Measurements from ENCODE around the gene CD40. TPM values are rescaled to one million over a fixed set of nuclear protein-coding genes. Genes with fewer than 3 reads are reported as not detected.

Gene CD40
- total RNA-seq, 1 donor from 2014 or later, result 35.7 TPM

- Histone ChIP-seq H3K4me3 (no peak overlapping the region), H3K27ac (no peak overlapping the region), H3K4me1 (no peaks in the 10 kb centered on the region), H3K36me3 (peaks cover 82% of the 10 kb centered on the region), H3K9me3 (no peaks in the 10 kb centered on the region), H3K27me3 (ENCODE audit: low read depth) (no peaks in the 10 kb centered on the region)
- no peak for DNase-seq
- TF ChIP-seq, protein P1, sequence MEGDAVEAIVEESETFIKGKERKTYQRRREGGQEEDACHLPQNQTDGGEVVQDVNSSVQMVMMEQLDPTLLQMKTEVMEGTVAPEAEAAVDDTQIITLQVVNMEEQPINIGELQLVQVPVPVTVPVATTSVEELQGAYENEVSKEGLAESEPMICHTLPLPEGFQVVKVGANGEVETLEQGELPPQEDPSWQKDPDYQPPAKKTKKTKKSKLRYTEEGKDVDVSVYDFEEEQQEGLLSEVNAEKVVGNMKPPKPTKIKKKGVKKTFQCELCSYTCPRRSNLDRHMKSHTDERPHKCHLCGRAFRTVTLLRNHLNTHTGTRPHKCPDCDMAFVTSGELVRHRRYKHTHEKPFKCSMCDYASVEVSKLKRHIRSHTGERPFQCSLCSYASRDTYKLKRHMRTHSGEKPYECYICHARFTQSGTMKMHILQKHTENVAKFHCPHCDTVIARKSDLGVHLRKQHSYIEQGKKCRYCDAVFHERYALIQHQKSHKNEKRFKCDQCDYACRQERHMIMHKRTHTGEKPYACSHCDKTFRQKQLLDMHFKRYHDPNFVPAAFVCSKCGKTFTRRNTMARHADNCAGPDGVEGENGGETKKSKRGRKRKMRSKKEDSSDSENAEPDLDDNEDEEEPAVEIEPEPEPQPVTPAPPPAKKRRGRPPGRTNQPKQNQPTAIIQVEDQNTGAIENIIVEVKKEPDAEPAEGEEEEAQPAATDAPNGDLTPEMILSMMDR (IDR thresholded peaks at IDR 0.05), result no peak
- no peak for ATAC-seq
- intact Hi-C loops (cut with DNase I), result no loop called here
These were observed 44.1 kb upstream of the CD40 start for GRCh38 chr20:46074006-46074405.

- intact Hi-C loops (cut with DNase I), result no loop called here
- peaks cover 12% of the 10 kb centered on the region for H3K4me1 ChIP-seq
- H3K27me3 ChIP-seq (ENCODE audit: low read depth), result no peaks in the 10 kb centered on the region
- H3K4me3 ChIP-seq, result no peak overlapping the region
- H3K36me3 ChIP-seq, result peaks cover 69% of the 10 kb centered on the region
- H3K27ac ChIP-seq, result no peak overlapping the region
- DNase-seq, result no peak
- no peaks in the 10 kb centered on the region for H3K9me3 ChIP-seq
- ATAC-seq, result no peak
- TF ChIP-seq, protein P1 (IDR thresholded peaks at IDR 0.05), result no peak
These were observed 41.3 kb upstream of the CD40 start for GRCh38 chr20:46076806-46077205.

- H3K36me3 ChIP-seq, result peaks cover 66% of the 10 kb centered on the region
- intact Hi-C loops (cut with DNase I), result no loop called here
These were observed 40.3 kb upstream of the CD40 start for GRCh38 chr20:46077642-46078305.

DNA sequence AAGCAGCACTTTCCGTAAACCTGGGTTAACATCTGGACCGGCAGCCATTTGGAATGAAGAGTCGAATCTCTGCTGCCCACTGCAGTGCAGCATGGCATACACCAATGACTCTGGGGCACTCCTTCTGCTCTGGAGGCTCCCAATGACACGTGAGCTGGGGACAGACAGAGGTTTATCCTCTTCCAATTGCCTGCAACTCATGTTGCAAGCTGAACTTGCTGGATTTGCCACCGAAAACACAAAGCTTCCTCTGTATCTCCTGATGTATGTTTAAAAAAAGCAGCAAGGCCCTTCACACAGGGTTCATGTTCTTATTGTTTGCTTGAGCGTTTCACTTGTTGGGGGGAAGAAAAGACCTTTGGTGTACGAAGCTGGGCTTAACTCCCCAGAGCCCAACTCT, 39.2 kb upstream of the CD40 start:
- no peak for DNase-seq
- H3K4me3 ChIP-seq, result no peak overlapping the region
- H3K4me1 ChIP-seq, result peaks cover 34% of the 10 kb centered on the region
- intact Hi-C loops (cut with DNase I), result no loop called here
- no peaks in the 10 kb centered on the region for H3K9me3 ChIP-seq
- no peak for ATAC-seq
- peaks cover 54% of the 10 kb centered on the region for H3K36me3 ChIP-seq
- H3K27me3 ChIP-seq (ENCODE audit: low read depth), result no peaks in the 10 kb centered on the region
- no peak overlapping the region for H3K27ac ChIP-seq
- TF ChIP-seq, protein P1 (IDR thresholded peaks at IDR 0.05), result no peak

More at GRCh38 chr20:46077642-46078305, 40.3 kb upstream of the CD40 start:
- TF ChIP-seq, protein P1 (IDR thresholded peaks at IDR 0.05), result no peak
- Histone ChIP-seq H3K27me3 (ENCODE audit: low read depth) (no peaks in the 10 kb centered on the region), H3K4me1 (peaks cover 22% of the 10 kb centered on the region), H3K9me3 (no peaks in the 10 kb centered on the region), H3K4me3 (no peak overlapping the region), H3K27ac (no peak overlapping the region)
- ATAC-seq (no peak), DNase-seq (no peak)

DNA sequence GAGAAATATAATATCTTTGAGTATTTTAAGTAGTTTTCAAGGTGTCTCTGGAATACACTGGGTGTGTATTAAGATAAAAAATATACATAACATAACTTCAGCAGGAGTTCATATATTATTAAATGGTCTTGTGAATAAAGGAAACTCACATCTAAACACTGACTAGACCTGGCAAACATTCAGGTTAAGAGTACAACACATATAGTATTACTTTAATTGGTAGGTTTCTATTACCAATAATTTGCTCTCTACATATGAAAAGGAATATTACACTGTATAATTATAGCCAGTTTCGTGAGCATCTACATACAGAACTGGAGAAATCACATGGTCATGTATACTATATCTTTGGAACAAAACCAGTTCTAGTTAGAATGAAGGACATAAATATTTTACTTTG, 37.0 kb upstream of the CD40 start:
- DNase-seq (no peak), ATAC-seq (no peak)
- H3K27ac ChIP-seq, result no peak overlapping the region
- intact Hi-C loops (cut with DNase I), result no loop called here
- no peak overlapping the region for H3K4me3 ChIP-seq
- TF ChIP-seq, protein P1 (IDR thresholded peaks at IDR 0.05), result no peak
- H3K36me3 ChIP-seq, result peaks cover 33% of the 10 kb centered on the region
- H3K4me1 ChIP-seq, result peaks cover 55% of the 10 kb centered on the region
- H3K27me3 ChIP-seq (ENCODE audit: low read depth), result no peaks in the 10 kb centered on the region
- H3K9me3 ChIP-seq, result no peaks in the 10 kb centered on the region
